HFFc6 (cell line): Measurements from ENCODE around the gene OR2V2. TPM values are rescaled to one million over a fixed set of nuclear protein-coding genes. Genes with fewer than 3 reads are reported as not detected.
"Not testable (repeated sequence)": the region's sequence is repeated elsewhere in the genome, so short reads cannot be mapped to it uniquely, and the experiment has no call there.

Source experiments
- DNase-seq: peaks from one replicate; pipeline ENCODE4 v3.0.0-alpha.2; 2018
- H3K27ac Mint-ChIP-seq: 2 replicates; pipeline ENCODE4 v1.8.0; 2020; ENCODE audit warnings: mild to moderate bottlenecking, mixed read lengths
- H3K27me3 Mint-ChIP-seq: 2 replicates; pipeline ENCODE4 v1.8.0; 2021; ENCODE audit warnings: mild to moderate bottlenecking, moderate library complexity, mixed read lengths; ENCODE audit not compliant: insufficient read depth
- H3K36me3 Mint-ChIP-seq: 2 replicates; pipeline ENCODE4 v1.8.0; 2021; ENCODE audit warnings: low read depth, mixed read lengths
- H3K4me1 Mint-ChIP-seq: 2 replicates; pipeline ENCODE4 v1.8.0; 2020; ENCODE audit warnings: low read depth, mixed read lengths
- H3K4me3 Mint-ChIP-seq: 2 replicates; pipeline ENCODE4 v1.8.0; 2020; ENCODE audit warnings: mild to moderate bottlenecking, moderate library complexity, mixed read lengths
- H3K9me3 Mint-ChIP-seq: 2 replicates; pipeline ENCODE4 v1.8.0; 2020; ENCODE audit warnings: mild to moderate bottlenecking, mixed read lengths
- total RNA-seq, 6 experiments: library from RNA; stranded (reverse); fragmentation: NEBNext Ultra II Directional; extraction: Animal tissue kit (Norgen Biotek cat#: 25700); gene quantifications; 2 replicates in 1 of 6; 3 replicates in 5 of 6; pipeline ENCODE4 v1.2.3, GENCODE V29; 2021
- TF ChIP-seq, protein P1 (sequence below): fragments of 200-600 bp; sonication (generic); IDR thresholded peaks from 2 replicates; pipeline ENCODE4 v1.5.0; 2021; ENCODE audit warnings: antibody characterized with exemption, mild to moderate bottlenecking

OR2V2 gene
- total RNA-seq, 6 experiments from 2014 or later: not detected

DNA sequence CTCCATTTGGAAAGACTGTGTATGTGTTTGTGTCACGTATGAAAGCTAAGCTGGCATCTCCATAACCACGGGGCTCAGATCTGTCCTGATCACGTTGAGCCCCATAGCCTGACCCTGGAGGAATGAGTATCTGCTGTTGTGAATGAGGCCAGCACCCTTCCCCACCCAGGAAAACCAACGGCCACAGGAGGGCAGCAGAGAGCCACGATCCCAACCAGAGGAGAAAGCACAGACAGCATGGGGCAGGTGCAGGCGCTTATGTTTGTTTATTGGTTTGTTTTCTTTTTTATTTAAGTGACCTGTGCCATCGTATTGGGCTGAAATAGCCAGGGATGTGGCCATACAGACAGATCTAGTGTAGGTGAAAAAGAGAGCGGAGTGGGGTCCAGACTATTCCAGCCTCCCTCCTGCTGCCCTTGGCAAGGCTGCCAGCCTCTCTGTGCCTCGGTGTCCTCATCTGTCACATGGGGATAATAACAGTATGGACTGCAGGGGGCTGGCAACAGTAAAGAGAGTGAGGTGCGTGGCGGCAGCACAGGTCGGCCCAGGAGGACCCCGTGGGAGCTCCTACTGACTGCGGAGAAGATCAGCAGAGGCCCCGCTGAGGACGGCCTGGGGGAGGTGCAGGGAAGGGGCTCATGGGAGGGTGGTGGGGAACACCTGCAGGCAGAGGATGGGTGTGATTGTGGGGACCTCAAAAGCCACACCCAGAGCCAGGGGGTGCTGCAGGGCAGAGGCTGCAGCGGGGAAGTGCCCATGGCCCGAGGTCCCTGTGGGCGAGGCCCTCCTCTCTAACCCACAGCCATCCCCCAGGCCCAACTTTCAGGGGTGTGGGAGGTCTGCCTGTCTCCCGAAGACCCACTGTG lies 12.1 kb downstream of the OR2V2 start:
- H3K27ac Mint-ChIP-seq: peak overlapping the region; percentile 97

DNA sequence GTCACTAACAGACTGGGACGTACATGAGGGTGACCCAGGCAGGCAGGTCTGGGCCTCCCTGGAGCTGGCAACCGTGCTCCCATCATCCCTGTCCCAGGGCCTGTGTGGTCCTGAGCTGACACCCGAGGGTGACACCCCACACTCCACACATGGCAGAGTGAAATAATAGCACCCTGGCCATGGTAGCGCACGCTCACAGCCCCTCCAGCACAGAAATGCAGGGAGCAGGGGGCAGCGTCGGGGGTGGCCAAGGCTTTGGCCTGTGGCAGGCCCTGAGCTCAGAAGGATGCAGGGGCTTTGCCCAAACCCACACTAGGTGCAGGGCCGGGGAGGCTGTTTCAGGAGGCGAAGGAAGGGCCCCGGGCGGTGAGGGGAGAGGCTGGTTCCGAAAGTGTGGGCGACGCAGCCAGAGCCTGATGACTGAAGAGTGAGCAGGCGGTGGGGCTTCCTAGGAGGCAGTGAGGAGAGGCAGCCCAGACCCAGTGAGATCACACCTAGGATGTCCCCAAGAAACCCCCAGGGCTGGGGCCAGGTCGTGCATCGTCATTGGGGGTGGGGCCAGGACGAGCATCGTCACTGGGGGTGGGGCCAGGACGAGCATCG lies 12.9 kb downstream of the OR2V2 start:
- H3K4me1 Mint-ChIP-seq: peaks cover 41% of the 10 kb centered on the region
- no peaks in the 10 kb centered on the region for H3K36me3 Mint-ChIP-seq
- DNase-seq: peak; percentile 64
- TF ChIP-seq, protein P1, sequence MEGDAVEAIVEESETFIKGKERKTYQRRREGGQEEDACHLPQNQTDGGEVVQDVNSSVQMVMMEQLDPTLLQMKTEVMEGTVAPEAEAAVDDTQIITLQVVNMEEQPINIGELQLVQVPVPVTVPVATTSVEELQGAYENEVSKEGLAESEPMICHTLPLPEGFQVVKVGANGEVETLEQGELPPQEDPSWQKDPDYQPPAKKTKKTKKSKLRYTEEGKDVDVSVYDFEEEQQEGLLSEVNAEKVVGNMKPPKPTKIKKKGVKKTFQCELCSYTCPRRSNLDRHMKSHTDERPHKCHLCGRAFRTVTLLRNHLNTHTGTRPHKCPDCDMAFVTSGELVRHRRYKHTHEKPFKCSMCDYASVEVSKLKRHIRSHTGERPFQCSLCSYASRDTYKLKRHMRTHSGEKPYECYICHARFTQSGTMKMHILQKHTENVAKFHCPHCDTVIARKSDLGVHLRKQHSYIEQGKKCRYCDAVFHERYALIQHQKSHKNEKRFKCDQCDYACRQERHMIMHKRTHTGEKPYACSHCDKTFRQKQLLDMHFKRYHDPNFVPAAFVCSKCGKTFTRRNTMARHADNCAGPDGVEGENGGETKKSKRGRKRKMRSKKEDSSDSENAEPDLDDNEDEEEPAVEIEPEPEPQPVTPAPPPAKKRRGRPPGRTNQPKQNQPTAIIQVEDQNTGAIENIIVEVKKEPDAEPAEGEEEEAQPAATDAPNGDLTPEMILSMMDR: no peak
- peak overlapping the region; percentile 97 for H3K27ac Mint-ChIP-seq
- H3K27me3 Mint-ChIP-seq: peaks cover 7% of the 10 kb centered on the region
- H3K4me3 Mint-ChIP-seq: peak overlapping the region; percentile 82
- H3K9me3 Mint-ChIP-seq: no peaks in the 10 kb centered on the region; the same call in 1 of the 2 replicates

More for the DNA sequence above, 12.1 kb downstream of the OR2V2 start:
- Mint-ChIP-seq H3K36me3 (no peaks in the 10 kb centered on the region), H3K9me3 (no peaks in the 10 kb centered on the region; the same call in 1 of the 2 replicates), H3K27me3 (peaks cover 7% of the 10 kb centered on the region), H3K4me1 (peaks cover 41% of the 10 kb centered on the region), H3K4me3 (peak overlapping the region; percentile 70)
- TF ChIP-seq, protein P1: peak; percentile 95
- DNase-seq: peak; percentile 78

DNA sequence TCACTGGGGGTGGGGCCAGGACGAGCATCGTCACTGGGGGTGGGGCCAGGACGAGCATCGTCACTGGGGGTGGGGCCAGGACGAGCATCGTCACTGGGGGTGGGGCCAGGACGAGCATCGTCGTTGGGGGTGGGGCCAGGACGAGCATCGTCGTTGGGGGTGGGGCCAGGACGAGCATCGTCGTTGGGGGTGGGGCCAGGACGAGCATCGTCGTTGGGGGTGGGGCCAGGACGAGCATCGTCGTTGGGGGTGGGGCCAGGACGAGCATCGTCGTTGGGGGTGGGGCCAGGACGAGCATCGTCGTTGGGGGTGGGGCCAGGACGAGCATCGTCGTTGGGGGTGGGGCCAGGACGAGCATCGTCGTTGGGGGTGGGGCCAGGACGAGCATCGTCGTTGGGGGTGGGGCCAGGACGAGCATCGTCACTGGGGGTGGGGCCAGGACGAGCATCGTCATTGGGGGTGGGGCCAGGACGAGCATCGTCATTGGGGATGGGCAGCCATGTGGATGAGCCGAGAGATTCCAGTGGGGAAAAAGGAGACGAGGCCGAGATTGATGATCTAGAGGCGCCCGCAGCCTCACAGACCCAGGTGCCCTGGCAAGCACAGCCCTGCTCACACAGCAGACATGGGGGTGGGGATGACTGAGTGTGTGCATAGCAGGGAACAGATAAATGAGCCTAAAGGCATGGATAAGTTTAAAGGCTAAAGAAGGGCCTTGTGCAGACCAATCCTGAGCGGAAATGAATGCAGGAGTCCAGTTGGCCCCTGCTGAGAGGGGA lies 13.6 kb downstream of the OR2V2 start:
- not testable (repeated sequence) for H3K27me3 Mint-ChIP-seq

DNA sequence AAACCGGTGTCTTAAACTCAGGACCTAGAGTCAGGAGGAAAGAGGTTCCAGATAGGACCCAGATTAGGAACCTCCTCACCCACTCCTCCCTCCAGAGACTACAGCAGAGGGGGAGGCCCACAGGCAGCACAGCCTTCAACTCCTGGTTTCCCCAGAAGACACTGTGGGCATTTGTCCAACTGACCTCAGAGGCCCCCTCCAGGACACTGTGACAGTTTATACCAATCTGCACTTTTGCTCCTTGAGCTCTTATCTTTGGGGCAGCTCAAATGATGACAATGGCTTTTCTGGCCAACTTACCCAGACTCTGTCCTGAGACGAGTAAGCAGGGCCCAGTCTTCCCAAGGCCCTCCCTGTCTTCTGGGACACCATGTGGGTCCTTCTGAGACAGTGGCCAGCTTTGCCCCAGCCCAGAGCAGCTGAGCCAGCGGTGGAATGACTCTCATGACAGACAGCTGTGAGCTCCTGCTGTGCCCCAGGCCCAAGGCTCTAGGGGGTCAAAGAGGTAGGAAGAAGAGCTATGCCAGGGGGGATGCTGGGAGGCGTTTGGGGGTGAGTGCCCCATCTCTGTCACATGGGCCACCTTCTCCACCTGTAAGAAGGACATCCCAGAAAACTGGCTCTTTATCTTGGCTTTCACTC lies 14.3 kb downstream of the OR2V2 start:
- H3K27ac Mint-ChIP-seq: peak overlapping the region; percentile 99
- no peak for DNase-seq
- peak overlapping the region; percentile 82 for H3K4me3 Mint-ChIP-seq
- TF ChIP-seq, protein P1: no peak
- no peaks in the 10 kb centered on the region for H3K9me3 Mint-ChIP-seq
- H3K36me3 Mint-ChIP-seq: no peaks in the 10 kb centered on the region
- peaks cover 7% of the 10 kb centered on the region for H3K27me3 Mint-ChIP-seq
- peaks cover 43% of the 10 kb centered on the region for H3K4me1 Mint-ChIP-seq

More for the DNA sequence above, 13.6 kb downstream of the OR2V2 start:
- H3K36me3 Mint-ChIP-seq, H3K9me3 Mint-ChIP-seq: not testable (repeated sequence)
- Mint-ChIP-seq H3K27ac (peak overlapping the region; percentile 99), H3K4me3 (peak overlapping the region; percentile 82), H3K4me1 (peaks cover 41% of the 10 kb centered on the region)
- DNase-seq: peak; percentile 79

DNA sequence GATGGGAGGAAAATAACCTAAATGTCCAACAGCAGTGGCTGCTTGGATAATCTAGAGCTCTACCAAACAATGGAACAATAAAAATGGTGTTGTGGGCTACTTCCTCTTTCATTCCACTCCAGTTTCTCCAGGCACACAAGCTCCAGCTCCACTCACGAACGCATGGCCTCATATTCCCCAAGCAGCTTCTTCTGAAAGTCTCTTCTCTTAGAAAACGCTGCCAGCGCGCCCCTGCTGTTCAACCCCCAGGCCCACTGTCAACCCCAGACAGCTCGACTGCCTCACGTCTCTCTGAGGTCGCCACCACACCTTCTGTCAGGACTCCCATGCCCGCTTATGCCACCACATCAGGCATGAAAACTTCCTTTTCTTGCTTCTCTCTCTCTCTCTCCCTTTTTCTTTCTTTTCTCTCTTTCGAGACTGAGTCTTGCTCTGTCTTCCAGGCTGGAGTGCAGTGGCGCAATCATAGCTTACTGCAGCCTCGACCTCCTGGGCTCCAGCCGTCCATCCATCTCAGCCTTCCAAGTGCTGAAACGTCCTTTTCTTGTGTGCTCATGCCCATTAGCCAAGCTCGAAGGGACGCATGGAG lies 16.2 kb downstream of the OR2V2 start:
- Mint-ChIP-seq H3K4me3 (peak overlapping the region; percentile 86), H3K36me3 (no peaks in the 10 kb centered on the region), H3K27me3 (peaks cover 5% of the 10 kb centered on the region), H3K9me3 (no peaks in the 10 kb centered on the region), H3K27ac (peak overlapping the region; percentile 59), H3K4me1 (peaks cover 63% of the 10 kb centered on the region)
- DNase-seq: peak; percentile 40
- TF ChIP-seq, protein P1: 0 out of 2 replicates have a peak, but pooled peaks have one; percentile 10
